Suprapubic skin (tissue), 4 donors: ENCODE data around the gene TNFRSF14.

Experiments used
- EP300 ChIP-seq: sonication (generic); formaldehyde crosslinking; IDR thresholded peaks from one replicate; pipeline ENCODE4 v1.6.1; 2017; ENCODE audit warnings: antibody characterized with exemption
- POLR2AphosphoS5 ChIP-seq, 3 donors: sonication (generic); formaldehyde crosslinking; IDR thresholded peaks; one replicate each; pipeline ENCODE4 v1.6.1; 2017; ENCODE audit warnings: antibody characterized with exemption in 3 of 3

GRCh38 chr1:2528611-2528965 lies 27.6 kb upstream of the TNFRSF14 start:
- no peak for TF ChIP-seq EP300
- no peak for TF ChIP-seq POLR2AphosphoS5 (IDR thresholded peaks at IDR 0.05)
